ENCODE measurements around the gene RYR3. TPM values are rescaled to one million over a fixed set of nuclear protein-coding genes. Genes with fewer than 3 reads are reported as not detected.

RYR3 gene
- total RNA-seq, 1 donor from 2014 or later, result 1.5 TPM

DNA sequence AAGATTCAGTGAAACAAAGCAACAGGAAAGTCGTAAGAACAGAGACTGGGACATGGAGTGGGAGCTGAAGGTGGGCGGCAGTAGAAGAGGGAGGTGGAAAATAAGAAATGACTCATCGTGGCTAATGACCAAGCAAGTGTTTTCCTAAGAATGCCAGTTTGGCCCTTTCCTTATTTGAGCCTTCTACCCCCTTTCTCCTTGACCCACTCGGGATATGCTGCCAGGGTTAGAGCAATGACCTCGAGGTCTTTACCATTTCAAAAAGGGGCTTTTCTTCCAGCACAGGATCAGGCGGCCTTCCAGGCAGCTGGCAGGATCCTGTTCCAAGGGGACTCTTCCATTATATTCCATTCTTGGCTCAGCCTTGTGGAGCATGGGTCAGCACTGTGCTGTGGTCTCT lies 241.1 kb downstream of the RYR3 start:
- Histone ChIP-seq H3K27me3 (ENCODE audit: insufficient read depth, low read length) (no peaks in the 10 kb centered on the region), H3K9ac (ENCODE audit: low read length) (no peak overlapping the region), H3K36me3 (ENCODE audit: insufficient read depth, low read length) (no peaks in the 10 kb centered on the region), H3K4me3 (ENCODE audit: insufficient read depth, low read depth, low read length) (no peak overlapping the region), H3K27ac (ENCODE audit: low read depth, low read length) (no peak overlapping the region), H3K4me2 (ENCODE audit: low read length) (no peak overlapping the region), H3K79me2 (ENCODE audit: insufficient read depth, low read length) (no peaks in the 10 kb centered on the region), H2AFZ (ENCODE audit: low read depth, low read length) (no peak overlapping the region), H3K9me3 (ENCODE audit: insufficient read depth, low read depth, low read length) (no peaks in the 10 kb centered on the region), H3K4me1 (ENCODE audit: insufficient read depth, low read length) (no peaks in the 10 kb centered on the region), H4K20me1 (ENCODE audit: insufficient read depth, low read length) (no peaks in the 10 kb centered on the region)
- FAIRE-seq (no peak), DNase-seq (ENCODE audit: low read depth) (no peak)
- Mint-ChIP-seq H3K27ac (ENCODE audit: unreplicated experiment) (no peak overlapping the region), H3K4me3 (ENCODE audit: unreplicated experiment) (no peak overlapping the region), H3K36me3 (ENCODE audit: low read depth, unreplicated experiment) (peaks cover 15% of the 10 kb centered on the region), H3K9me3 (ENCODE audit: unreplicated experiment) (peaks cover 15% of the 10 kb centered on the region), H3K27me3 (ENCODE audit: low read depth, unreplicated experiment) (peaks cover 7% of the 10 kb centered on the region), H3K4me1 (ENCODE audit: low read depth, unreplicated experiment) (peaks cover 7% of the 10 kb centered on the region)
- TF ChIP-seq, protein P1, sequence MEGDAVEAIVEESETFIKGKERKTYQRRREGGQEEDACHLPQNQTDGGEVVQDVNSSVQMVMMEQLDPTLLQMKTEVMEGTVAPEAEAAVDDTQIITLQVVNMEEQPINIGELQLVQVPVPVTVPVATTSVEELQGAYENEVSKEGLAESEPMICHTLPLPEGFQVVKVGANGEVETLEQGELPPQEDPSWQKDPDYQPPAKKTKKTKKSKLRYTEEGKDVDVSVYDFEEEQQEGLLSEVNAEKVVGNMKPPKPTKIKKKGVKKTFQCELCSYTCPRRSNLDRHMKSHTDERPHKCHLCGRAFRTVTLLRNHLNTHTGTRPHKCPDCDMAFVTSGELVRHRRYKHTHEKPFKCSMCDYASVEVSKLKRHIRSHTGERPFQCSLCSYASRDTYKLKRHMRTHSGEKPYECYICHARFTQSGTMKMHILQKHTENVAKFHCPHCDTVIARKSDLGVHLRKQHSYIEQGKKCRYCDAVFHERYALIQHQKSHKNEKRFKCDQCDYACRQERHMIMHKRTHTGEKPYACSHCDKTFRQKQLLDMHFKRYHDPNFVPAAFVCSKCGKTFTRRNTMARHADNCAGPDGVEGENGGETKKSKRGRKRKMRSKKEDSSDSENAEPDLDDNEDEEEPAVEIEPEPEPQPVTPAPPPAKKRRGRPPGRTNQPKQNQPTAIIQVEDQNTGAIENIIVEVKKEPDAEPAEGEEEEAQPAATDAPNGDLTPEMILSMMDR (IDR thresholded peaks at IDR 0.05; ENCODE audit: insufficient read depth, low read depth, low read length), result no peak
- TF ChIP-seq EZH2 (IDR thresholded peaks at IDR 0.05; ENCODE audit: insufficient read depth, low read length), result no peak

DNA sequence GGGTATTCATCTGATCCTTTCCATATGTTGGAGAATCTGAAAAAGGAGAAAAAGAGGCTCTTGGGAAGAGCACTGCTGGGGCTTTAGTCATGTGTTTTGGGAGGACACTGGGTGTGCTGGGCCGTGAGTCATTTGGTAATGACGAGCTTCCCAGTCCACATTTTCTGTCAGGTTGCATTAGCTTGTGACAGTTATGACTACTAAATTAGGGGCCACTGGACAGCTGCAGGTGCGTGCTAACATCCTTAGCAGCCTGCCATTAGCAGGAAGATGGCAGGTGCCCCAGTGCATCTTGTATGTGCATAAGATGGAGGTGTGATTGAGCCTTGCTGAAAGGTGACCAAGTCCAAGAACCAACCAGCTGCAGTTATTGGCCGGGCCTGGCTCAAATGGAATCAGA lies 242.4 kb downstream of the RYR3 start:
- no peaks in the 10 kb centered on the region for H3K27me3 ChIP-seq (ENCODE audit: insufficient read depth, low read length)
- peaks cover 11% of the 10 kb centered on the region for H3K36me3 Mint-ChIP-seq (ENCODE audit: low read depth, unreplicated experiment)
- H3K4me3 Mint-ChIP-seq (ENCODE audit: unreplicated experiment), result no peak overlapping the region
- H3K4me2 ChIP-seq (ENCODE audit: low read length), result no peak overlapping the region
- peaks cover 12% of the 10 kb centered on the region for H3K9me3 Mint-ChIP-seq (ENCODE audit: unreplicated experiment)
- peaks cover 7% of the 10 kb centered on the region for H3K27me3 Mint-ChIP-seq (ENCODE audit: low read depth, unreplicated experiment)
- peak overlapping the region; percentile 6 for H3K27ac Mint-ChIP-seq (ENCODE audit: unreplicated experiment)
- no peaks in the 10 kb centered on the region for H3K79me2 ChIP-seq (ENCODE audit: insufficient read depth, low read length)
- DNase-seq (ENCODE audit: low read depth), result no peak
- no peak overlapping the region for H2AFZ ChIP-seq (ENCODE audit: low read depth, low read length)
- H3K4me3 ChIP-seq (ENCODE audit: insufficient read depth, low read depth, low read length), result no peak overlapping the region
- no peak overlapping the region for H3K9ac ChIP-seq (ENCODE audit: low read length)
- H3K4me1 ChIP-seq (ENCODE audit: insufficient read depth, low read length), result no peaks in the 10 kb centered on the region
- no peaks in the 10 kb centered on the region for H4K20me1 ChIP-seq (ENCODE audit: insufficient read depth, low read length)
- TF ChIP-seq EZH2 (IDR thresholded peaks at IDR 0.05; ENCODE audit: insufficient read depth, low read length), result no peak
- TF ChIP-seq, protein P1 (IDR thresholded peaks at IDR 0.05; ENCODE audit: insufficient read depth, low read depth, low read length), result no peak
- FAIRE-seq, result no peak
- H3K9me3 ChIP-seq (ENCODE audit: insufficient read depth, low read depth, low read length), result no peaks in the 10 kb centered on the region
- peaks cover 7% of the 10 kb centered on the region for H3K4me1 Mint-ChIP-seq (ENCODE audit: low read depth, unreplicated experiment)
- no peak overlapping the region for H3K27ac ChIP-seq (ENCODE audit: low read depth, low read length)
- no peaks in the 10 kb centered on the region for H3K36me3 ChIP-seq (ENCODE audit: insufficient read depth, low read length)

DNA sequence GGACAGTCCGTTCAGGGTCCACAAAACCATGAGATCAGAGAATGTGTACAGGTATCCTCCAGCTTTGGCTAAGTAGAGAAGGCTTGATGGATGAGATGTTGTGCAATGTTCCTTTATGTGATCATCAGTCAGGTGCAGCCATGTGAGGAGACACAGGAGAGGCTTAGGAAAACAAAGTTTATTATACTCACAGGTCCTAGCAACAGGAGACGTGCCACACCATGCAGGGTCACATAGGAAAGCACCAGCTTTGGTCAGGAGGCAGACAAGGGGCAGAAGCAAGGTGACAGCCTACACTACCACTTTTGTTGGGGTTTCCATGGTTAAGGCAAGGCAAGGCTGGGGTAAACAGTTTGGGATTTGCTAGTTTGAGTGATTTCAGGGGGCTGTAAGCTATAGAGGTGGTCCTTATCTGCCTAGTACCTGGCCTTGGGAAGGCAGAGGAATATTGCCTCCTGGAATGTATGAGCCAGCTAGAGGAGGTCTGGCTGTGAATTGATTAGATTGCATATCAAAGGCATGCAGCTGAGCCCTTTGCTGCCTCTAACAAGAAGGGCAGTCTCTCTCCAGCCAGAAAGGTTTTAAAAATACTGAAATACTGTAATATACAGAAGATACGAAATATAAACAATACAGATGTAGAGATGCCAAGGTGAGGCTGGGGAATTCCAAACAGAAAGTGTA lies 248.6 kb downstream of the RYR3 start:
- TF ChIP-seq, protein P1 (IDR thresholded peaks at IDR 0.05; ENCODE audit: insufficient read depth, low read depth, low read length), result no peak
- no peak for TF ChIP-seq EZH2 (IDR thresholded peaks at IDR 0.05; ENCODE audit: insufficient read depth, low read length)
- Histone ChIP-seq H3K4me2 (ENCODE audit: low read length) (no peak overlapping the region), H4K20me1 (ENCODE audit: insufficient read depth, low read length) (no peaks in the 10 kb centered on the region), H3K79me2 (ENCODE audit: insufficient read depth, low read length) (no peaks in the 10 kb centered on the region), H3K4me1 (ENCODE audit: insufficient read depth, low read length) (no peaks in the 10 kb centered on the region), H2AFZ (ENCODE audit: low read depth, low read length) (no peak overlapping the region), H3K27ac (ENCODE audit: low read depth, low read length) (no peak overlapping the region), H3K36me3 (ENCODE audit: insufficient read depth, low read length) (no peaks in the 10 kb centered on the region), H3K4me3 (ENCODE audit: insufficient read depth, low read depth, low read length) (no peak overlapping the region), H3K9ac (ENCODE audit: low read length) (no peak overlapping the region), H3K9me3 (ENCODE audit: insufficient read depth, low read depth, low read length) (no peaks in the 10 kb centered on the region), H3K27me3 (ENCODE audit: insufficient read depth, low read length) (no peaks in the 10 kb centered on the region)
- Mint-ChIP-seq H3K27ac (ENCODE audit: unreplicated experiment) (no peak overlapping the region), H3K4me3 (ENCODE audit: unreplicated experiment) (no peak overlapping the region), H3K27me3 (ENCODE audit: low read depth, unreplicated experiment) (peaks cover 5% of the 10 kb centered on the region), H3K4me1 (ENCODE audit: low read depth, unreplicated experiment) (no peaks in the 10 kb centered on the region), H3K9me3 (ENCODE audit: unreplicated experiment) (no peaks in the 10 kb centered on the region), H3K36me3 (ENCODE audit: low read depth, unreplicated experiment) (no peaks in the 10 kb centered on the region)
- no peak for DNase-seq (ENCODE audit: low read depth)
- no peak for FAIRE-seq

Measured in astrocyte (in vitro differentiated cells and primary cell).